Measurements from ENCODE around the gene SLCO3A1. TPM values are rescaled to one million over a fixed set of nuclear protein-coding genes. Genes with fewer than 3 reads are reported as not detected.
A peak's percentile ranks its signal among the peaks of the same experiment; 100 is the strongest.

SLCO3A1 gene
- total RNA-seq, 1 experiment from 2014 or later, result 5.1 TPM

DNA sequence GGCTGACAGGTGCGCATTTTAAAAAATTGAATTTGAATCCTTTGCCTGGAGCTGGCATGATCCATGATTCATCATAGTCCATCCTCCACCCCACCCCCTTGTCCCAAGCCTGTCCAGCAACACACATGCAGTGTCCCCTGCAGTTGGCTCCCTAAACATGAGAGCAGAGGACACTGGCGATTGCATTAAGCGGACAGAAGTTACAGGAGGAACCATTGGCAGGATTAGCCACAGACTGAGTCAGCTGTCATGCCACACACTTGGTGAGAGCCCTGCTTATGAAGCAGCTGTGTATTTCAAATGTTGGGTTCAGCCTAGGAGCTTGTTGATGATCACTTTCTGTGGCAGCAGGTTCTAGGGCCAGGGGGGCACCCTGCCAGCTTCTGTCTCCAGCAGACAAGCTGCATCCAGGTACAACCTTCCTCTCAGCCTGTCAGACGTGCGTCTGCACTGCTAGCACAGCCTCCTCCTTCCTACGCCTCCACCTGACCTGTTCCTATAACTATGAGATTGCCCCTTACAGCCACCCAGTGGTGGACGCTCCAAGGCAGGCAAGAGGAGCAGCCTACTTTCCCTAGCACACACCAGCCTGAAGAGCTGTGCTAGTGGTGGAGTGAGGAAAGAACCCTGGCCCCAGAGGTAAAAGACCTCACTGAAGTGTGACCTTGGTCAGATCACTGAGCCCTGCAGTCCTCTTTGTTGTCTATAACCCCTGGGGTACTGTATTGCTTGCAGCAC lies 121.9 kb downstream of the SLCO3A1 start:
- ATAC-seq (peak; percentile 58), DNase-seq (ENCODE audit: low read depth, low spot score) (no peak)
- Histone ChIP-seq H3K4me3 (replicated peaks in 1 of 2; ENCODE audit: low read depth in 1 of 2, low read length in 2 of 2) (no peak overlapping the region), H3K9me2 (ENCODE audit: insufficient read depth) (no peaks in the 10 kb centered on the region), H4K20me1 (ENCODE audit: insufficient read depth) (no peaks in the 10 kb centered on the region), H3K27ac (ENCODE audit: low read depth, low read length) (no peak overlapping the region), H3K9ac (ENCODE audit: low read length) (no peak overlapping the region), H3K36me3 (ENCODE audit: control insufficient read depth in 1 of 2, insufficient read depth in 2 of 2, low read length in 2 of 2) (no peaks in the 10 kb centered on the region), H3K4me2 (ENCODE audit: low read length) (no peak overlapping the region), H3K4me1 (ENCODE audit: control insufficient read depth in 1 of 2, insufficient read depth in 2 of 2, low read length in 2 of 2) (peaks cover 0 to 4% of the 10 kb centered on the region in 2 experiments; a peak in 1 of 4 replicates), H3K79me2 (ENCODE audit: insufficient read depth, low read length) (no peaks in the 10 kb centered on the region), H2AFZ (ENCODE audit: low read depth, low read length, poor library complexity, severe bottlenecking) (no peak overlapping the region), H3K9me3 (ENCODE audit: control insufficient read depth in 1 of 2, insufficient read depth in 1 of 2, low read depth in 1 of 2, low read length in 2 of 2) (no peaks in the 10 kb centered on the region), H3K27me3 (ENCODE audit: insufficient read depth, low read length) (no peaks in the 10 kb centered on the region; the same call in 1 of the 2 replicates)
- intact Hi-C loops (cut with micrococcal nuclease), result no loop called here
- BruUV-seq (replicated peaks), result no TSS peak
- TF ChIP-seq SRF (IDR thresholded peaks at IDR 0.05; ENCODE audit: low read depth) (no peak), JUND (IDR thresholded peaks at IDR 0.05) (no peak), ZNF274 (IDR thresholded peaks at IDR 0.05; ENCODE audit: low read depth, low read length) (no peak), RAD21 (IDR thresholded peaks at IDR 0.05; ENCODE audit: low read depth) (no peak)
- ChIA-PET CTCF (no interaction called here), POLR2A (no interaction called here), RAD21 (ENCODE audit: low non-redundant PET in 1 of 2, low total read pairs in 2 of 2, uncharacterized antibody in 2 of 2, unreplicated experiment in 2 of 2) (no interaction called here)

DNA sequence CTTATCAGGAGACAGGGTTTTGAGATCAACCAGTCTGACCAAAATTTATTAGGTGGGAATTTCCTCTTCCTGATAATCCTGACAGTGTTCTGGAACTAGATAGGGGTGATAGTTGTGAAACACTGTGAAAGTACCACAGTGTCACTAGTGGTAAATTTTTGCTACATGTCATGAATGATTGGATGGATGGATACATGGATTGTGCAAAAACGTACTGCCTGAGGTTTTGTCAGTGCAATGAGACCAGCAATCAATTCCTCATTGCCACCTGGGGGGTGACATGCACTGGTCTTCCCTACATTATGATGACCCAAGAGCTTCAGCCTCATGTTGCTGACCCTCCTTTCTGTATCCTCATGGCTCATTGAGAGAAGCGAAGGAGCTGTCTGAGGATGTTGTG lies 123.5 kb downstream of the SLCO3A1 start:
- Histone ChIP-seq H3K79me2 (ENCODE audit: insufficient read depth, low read length) (no peaks in the 10 kb centered on the region), H4K20me1 (ENCODE audit: insufficient read depth) (no peaks in the 10 kb centered on the region), H2AFZ (ENCODE audit: low read depth, low read length, poor library complexity, severe bottlenecking) (no peak overlapping the region), H3K4me1 (ENCODE audit: control insufficient read depth in 1 of 2, insufficient read depth in 2 of 2, low read length in 2 of 2) (peaks cover 0 to 4% of the 10 kb centered on the region in 2 experiments; a peak in 1 of 4 replicates), H3K36me3 (ENCODE audit: control insufficient read depth in 1 of 2, insufficient read depth in 2 of 2, low read length in 2 of 2) (no peaks in the 10 kb centered on the region), H3K9me3 (ENCODE audit: control insufficient read depth in 1 of 2, insufficient read depth in 1 of 2, low read depth in 1 of 2, low read length in 2 of 2) (no peaks in the 10 kb centered on the region), H3K27ac (ENCODE audit: low read depth, low read length) (no peak overlapping the region), H3K4me2 (ENCODE audit: low read length) (no peak overlapping the region), H3K27me3 (ENCODE audit: insufficient read depth, low read length) (no peaks in the 10 kb centered on the region; the same call in 1 of the 2 replicates), H3K9me2 (ENCODE audit: insufficient read depth) (no peaks in the 10 kb centered on the region), H3K9ac (ENCODE audit: low read length) (no peak overlapping the region), H3K4me3 (replicated peaks in 1 of 2; ENCODE audit: low read depth in 1 of 2, low read length in 2 of 2) (no peak overlapping the region)
- ChIA-PET CTCF (no interaction called here), RAD21 (ENCODE audit: low non-redundant PET in 1 of 2, low total read pairs in 2 of 2, uncharacterized antibody in 2 of 2, unreplicated experiment in 2 of 2) (no interaction called here), POLR2A (no interaction called here)
- no peak for ATAC-seq
- DNase-seq (ENCODE audit: low read depth, low spot score), result no peak
- BruUV-seq (replicated peaks), result no TSS peak
- intact Hi-C loops (cut with micrococcal nuclease), result no loop called here
- TF ChIP-seq, protein P1, sequence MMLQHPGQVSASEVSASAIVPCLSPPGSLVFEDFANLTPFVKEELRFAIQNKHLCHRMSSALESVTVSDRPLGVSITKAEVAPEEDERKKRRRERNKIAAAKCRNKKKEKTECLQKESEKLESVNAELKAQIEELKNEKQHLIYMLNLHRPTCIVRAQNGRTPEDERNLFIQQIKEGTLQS (IDR thresholded peaks at IDR 0.05), result no peak
- TF ChIP-seq, protein P2, sequence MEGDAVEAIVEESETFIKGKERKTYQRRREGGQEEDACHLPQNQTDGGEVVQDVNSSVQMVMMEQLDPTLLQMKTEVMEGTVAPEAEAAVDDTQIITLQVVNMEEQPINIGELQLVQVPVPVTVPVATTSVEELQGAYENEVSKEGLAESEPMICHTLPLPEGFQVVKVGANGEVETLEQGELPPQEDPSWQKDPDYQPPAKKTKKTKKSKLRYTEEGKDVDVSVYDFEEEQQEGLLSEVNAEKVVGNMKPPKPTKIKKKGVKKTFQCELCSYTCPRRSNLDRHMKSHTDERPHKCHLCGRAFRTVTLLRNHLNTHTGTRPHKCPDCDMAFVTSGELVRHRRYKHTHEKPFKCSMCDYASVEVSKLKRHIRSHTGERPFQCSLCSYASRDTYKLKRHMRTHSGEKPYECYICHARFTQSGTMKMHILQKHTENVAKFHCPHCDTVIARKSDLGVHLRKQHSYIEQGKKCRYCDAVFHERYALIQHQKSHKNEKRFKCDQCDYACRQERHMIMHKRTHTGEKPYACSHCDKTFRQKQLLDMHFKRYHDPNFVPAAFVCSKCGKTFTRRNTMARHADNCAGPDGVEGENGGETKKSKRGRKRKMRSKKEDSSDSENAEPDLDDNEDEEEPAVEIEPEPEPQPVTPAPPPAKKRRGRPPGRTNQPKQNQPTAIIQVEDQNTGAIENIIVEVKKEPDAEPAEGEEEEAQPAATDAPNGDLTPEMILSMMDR (IDR thresholded peaks at IDR 0.05 in 2 of 3, conservative IDR thresholded peaks at IDR 0.05 in 1 of 3; ENCODE audit: borderline replicate concordance in 1 of 3, insufficient read depth in 1 of 3, low read depth in 2 of 3, low read length in 2 of 3), result no peak
- TF ChIP-seq, protein P3, sequence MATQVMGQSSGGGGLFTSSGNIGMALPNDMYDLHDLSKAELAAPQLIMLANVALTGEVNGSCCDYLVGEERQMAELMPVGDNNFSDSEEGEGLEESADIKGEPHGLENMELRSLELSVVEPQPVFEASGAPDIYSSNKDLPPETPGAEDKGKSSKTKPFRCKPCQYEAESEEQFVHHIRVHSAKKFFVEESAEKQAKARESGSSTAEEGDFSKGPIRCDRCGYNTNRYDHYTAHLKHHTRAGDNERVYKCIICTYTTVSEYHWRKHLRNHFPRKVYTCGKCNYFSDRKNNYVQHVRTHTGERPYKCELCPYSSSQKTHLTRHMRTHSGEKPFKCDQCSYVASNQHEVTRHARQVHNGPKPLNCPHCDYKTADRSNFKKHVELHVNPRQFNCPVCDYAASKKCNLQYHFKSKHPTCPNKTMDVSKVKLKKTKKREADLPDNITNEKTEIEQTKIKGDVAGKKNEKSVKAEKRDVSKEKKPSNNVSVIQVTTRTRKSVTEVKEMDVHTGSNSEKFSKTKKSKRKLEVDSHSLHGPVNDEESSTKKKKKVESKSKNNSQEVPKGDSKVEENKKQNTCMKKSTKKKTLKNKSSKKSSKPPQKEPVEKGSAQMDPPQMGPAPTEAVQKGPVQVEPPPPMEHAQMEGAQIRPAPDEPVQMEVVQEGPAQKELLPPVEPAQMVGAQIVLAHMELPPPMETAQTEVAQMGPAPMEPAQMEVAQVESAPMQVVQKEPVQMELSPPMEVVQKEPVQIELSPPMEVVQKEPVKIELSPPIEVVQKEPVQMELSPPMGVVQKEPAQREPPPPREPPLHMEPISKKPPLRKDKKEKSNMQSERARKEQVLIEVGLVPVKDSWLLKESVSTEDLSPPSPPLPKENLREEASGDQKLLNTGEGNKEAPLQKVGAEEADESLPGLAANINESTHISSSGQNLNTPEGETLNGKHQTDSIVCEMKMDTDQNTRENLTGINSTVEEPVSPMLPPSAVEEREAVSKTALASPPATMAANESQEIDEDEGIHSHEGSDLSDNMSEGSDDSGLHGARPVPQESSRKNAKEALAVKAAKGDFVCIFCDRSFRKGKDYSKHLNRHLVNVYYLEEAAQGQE (IDR thresholded peaks at IDR 0.05; ENCODE audit: low read depth), result no peak
- no peak for TF ChIP-seq SIN3A (IDR thresholded peaks at IDR 0.05; ENCODE audit: low read depth)
- TF ChIP-seq TCF7L2 (IDR thresholded peaks at IDR 0.05; ENCODE audit: borderline replicate concordance, extremely low read depth, insufficient read depth, insufficient read length), result no peak
- no peak for TF ChIP-seq ELF1 (IDR thresholded peaks at IDR 0.05; ENCODE audit: borderline replicate concordance, low read depth)
- no peak for TF ChIP-seq SRF (IDR thresholded peaks at IDR 0.05; ENCODE audit: low read depth)
- TF ChIP-seq, protein P4, sequence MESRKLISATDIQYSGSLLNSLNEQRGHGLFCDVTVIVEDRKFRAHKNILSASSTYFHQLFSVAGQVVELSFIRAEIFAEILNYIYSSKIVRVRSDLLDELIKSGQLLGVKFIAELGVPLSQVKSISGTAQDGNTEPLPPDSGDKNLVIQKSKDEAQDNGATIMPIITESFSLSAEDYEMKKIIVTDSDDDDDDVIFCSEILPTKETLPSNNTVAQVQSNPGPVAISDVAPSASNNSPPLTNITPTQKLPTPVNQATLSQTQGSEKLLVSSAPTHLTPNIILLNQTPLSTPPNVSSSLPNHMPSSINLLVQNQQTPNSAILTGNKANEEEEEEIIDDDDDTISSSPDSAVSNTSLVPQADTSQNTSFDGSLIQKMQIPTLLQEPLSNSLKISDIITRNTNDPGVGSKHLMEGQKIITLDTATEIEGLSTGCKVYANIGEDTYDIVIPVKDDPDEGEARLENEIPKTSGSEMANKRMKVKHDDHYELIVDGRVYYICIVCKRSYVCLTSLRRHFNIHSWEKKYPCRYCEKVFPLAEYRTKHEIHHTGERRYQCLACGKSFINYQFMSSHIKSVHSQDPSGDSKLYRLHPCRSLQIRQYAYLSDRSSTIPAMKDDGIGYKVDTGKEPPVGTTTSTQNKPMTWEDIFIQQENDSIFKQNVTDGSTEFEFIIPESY (IDR thresholded peaks at IDR 0.05; ENCODE audit: extremely low read depth, insufficient replicate concordance, low read length), result no peak

Measured in HCT116 (cell line).